A172 (cell line): ENCODE results near the gene CAMK2A. TPM values are rescaled to one million over a fixed set of nuclear protein-coding genes. Genes with fewer than 3 reads are reported as not detected.
"Not testable (repeated sequence)": the region's sequence is repeated elsewhere in the genome, so short reads cannot be mapped to it uniquely, and the experiment has no call there.

ENCODE experiments used
- DNase-seq: peaks from one replicate; pipeline ENCODE4 v3.0.0-alpha.2; 2015; ENCODE audit warnings: low spot score
- total RNA-seq: library from RNA; depleted of rRNA; stranded (reverse); fragments of >200 nt; shearing (Covaris generic); gene quantifications from 2 replicates; pipeline ENCODE4 v1.2.3, GENCODE V29; 2014

The CAMK2A gene
- total RNA-seq, 1 experiment from 2014 or later, result 1.2 TPM

GRCh38 chr5:150236981-150237754, 52.4 kb downstream of the CAMK2A start:
- no peak for DNase-seq

- no peak for DNase-seq
These were observed 53.3 kb downstream of the CAMK2A start for GRCh38 chr5:150236313-150236712.

GRCh38 chr5:150235500-150235854, 54.1 kb downstream of the CAMK2A start:
- no peak for DNase-seq

- no peak for DNase-seq
These were observed 54.7 kb downstream of the CAMK2A start for GRCh38 chr5:150234576-150235499.

- not testable (repeated sequence) for DNase-seq
These were observed 55.9 kb downstream of the CAMK2A start for GRCh38 chr5:150233706-150234105.

GRCh38 chr5:150230842-150231241, 58.7 kb downstream of the CAMK2A start:
- DNase-seq, result no peak

- DNase-seq, result no peak
These were observed 60.0 kb downstream of the CAMK2A start for GRCh38 chr5:150229571-150229970.

- DNase-seq, result peak; percentile 28
These were observed 61.8 kb downstream of the CAMK2A start for GRCh38 chr5:150227606-150228273.

- DNase-seq, result no peak
These were observed 62.5 kb downstream of the CAMK2A start for GRCh38 chr5:150227036-150227435.

- DNase-seq, result no peak
These were observed 65.0 kb downstream of the CAMK2A start for GRCh38 chr5:150224483-150225027.

- DNase-seq, result no peak
These were observed 66.1 kb downstream of the CAMK2A start for GRCh38 chr5:150223474-150223873.

- no peak for DNase-seq
These were observed 66.7 kb downstream of the CAMK2A start for GRCh38 chr5:150222906-150223305.

- no peak for DNase-seq
These were observed 68.1 kb downstream of the CAMK2A start for GRCh38 chr5:150221471-150221870.

- no peak for DNase-seq
These were observed 69.7 kb downstream of the CAMK2A start for GRCh38 chr5:150219861-150220260.

- DNase-seq, result no peak
These were observed 70.4 kb downstream of the CAMK2A start for GRCh38 chr5:150219142-150219541.

GRCh38 chr5:150218693-150219035, 70.9 kb downstream of the CAMK2A start:
- DNase-seq, result no peak

- peak; percentile 86 for DNase-seq
These were observed 71.5 kb downstream of the CAMK2A start for GRCh38 chr5:150217873-150218692.

- DNase-seq, result no peak
These were observed 72.5 kb downstream of the CAMK2A start for GRCh38 chr5:150217038-150217437.

GRCh38 chr5:150215979-150216944, 73.3 kb downstream of the CAMK2A start:
- DNase-seq, result no peak

GRCh38 chr5:150214289-150214688, 75.3 kb downstream of the CAMK2A start:
- no peak for DNase-seq
